ENCODE measurements around the gene HIRA. TPM values are rescaled to one million over a fixed set of nuclear protein-coding genes. Genes with fewer than 3 reads are reported as not detected.

Gene HIRA
- total and polyA plus RNA-seq, 2 of the 8 experiments (the other 6 are each of a cell fraction or from before 2014, with no cell fraction given), result 34.9 to 67.2 TPM

GRCh38 chr22:19460036-19460435, 28.5 kb upstream of the HIRA start (continued):
- no peak for TF ChIP-seq SAP30 (IDR thresholded peaks at IDR 0.05; ENCODE audit: insufficient read depth, insufficient replicate concordance, low read length)
- TF ChIP-seq POU5F1 (IDR thresholded peaks at IDR 0.05; ENCODE audit: low read depth, low read length), result no peak
- no peak for TF ChIP-seq EGR1 (IDR thresholded peaks at IDR 0.05; ENCODE audit: borderline replicate concordance, low read depth, low read length)
- TF ChIP-seq CHD2 (IDR thresholded peaks at IDR 0.05; ENCODE audit: low read length), result no peak
- TF ChIP-seq SP2 (IDR thresholded peaks at IDR 0.05; ENCODE audit: low read length), result no peak
